Measurements from ENCODE around the gene PDCD1LG2.

PDCD1LG2 gene

GRCh38 chr9:5587024-5587423, 76.7 kb downstream of the PDCD1LG2 start:
- TF ChIP-seq JUND (IDR thresholded peaks at IDR 0.05; ENCODE audit: low read depth): no peak
- in situ Hi-C loops (cut with HindIII; ENCODE audit: low pct_unique_long_range_greater_than_20kb, low sequenced_read_pairs): no loop called here
- DNase-seq (ENCODE audit: low read depth in 1 of 2, low spot score in 1 of 2): no peak

GRCh38 chr9:5592231-5592630, 81.9 kb downstream of the PDCD1LG2 start:
- no peak for TF ChIP-seq JUND (IDR thresholded peaks at IDR 0.05; ENCODE audit: low read depth)
- no peak for DNase-seq (ENCODE audit: low read depth in 1 of 2, low spot score in 1 of 2)
- in situ Hi-C loops (cut with HindIII; ENCODE audit: low pct_unique_long_range_greater_than_20kb, low sequenced_read_pairs): no loop called here

- in situ Hi-C loops (cut with HindIII; ENCODE audit: low pct_unique_long_range_greater_than_20kb, low sequenced_read_pairs): no loop called here
- TF ChIP-seq JUND (IDR thresholded peaks at IDR 0.05; ENCODE audit: low read depth): no peak
- no peak for DNase-seq (ENCODE audit: low read depth in 1 of 2, low spot score in 1 of 2)
Observed at GRCh38 chr9:5592904-5593303, 82.6 kb downstream of the PDCD1LG2 start.

GRCh38 chr9:5593904-5594303, 83.6 kb downstream of the PDCD1LG2 start:
- no peak for TF ChIP-seq JUND (IDR thresholded peaks at IDR 0.05; ENCODE audit: low read depth)
- DNase-seq (ENCODE audit: low read depth in 1 of 2, low spot score in 1 of 2): no peak
- in situ Hi-C loops (cut with HindIII; ENCODE audit: low pct_unique_long_range_greater_than_20kb, low sequenced_read_pairs): no loop called here

GRCh38 chr9:5596173-5596572, 85.8 kb downstream of the PDCD1LG2 start:
- in situ Hi-C loops (cut with HindIII; ENCODE audit: low pct_unique_long_range_greater_than_20kb, low sequenced_read_pairs): no loop called here
- no peak for DNase-seq (ENCODE audit: low read depth in 1 of 2, low spot score in 1 of 2)
- TF ChIP-seq JUND (IDR thresholded peaks at IDR 0.05; ENCODE audit: low read depth): no peak

- in situ Hi-C loops (cut with HindIII; ENCODE audit: low pct_unique_long_range_greater_than_20kb, low sequenced_read_pairs): no loop called here
- DNase-seq (ENCODE audit: low read depth in 1 of 2, low spot score in 1 of 2): peak in 1 of 2 experiments; percentile 51
- no peak for TF ChIP-seq JUND (IDR thresholded peaks at IDR 0.05; ENCODE audit: low read depth)
Observed at GRCh38 chr9:5608298-5609225, 98.2 kb downstream of the PDCD1LG2 start.

- in situ Hi-C loops (cut with HindIII; ENCODE audit: low pct_unique_long_range_greater_than_20kb, low sequenced_read_pairs): no loop called here
- TF ChIP-seq JUND (IDR thresholded peaks at IDR 0.05; ENCODE audit: low read depth): no peak
- no peak for DNase-seq (ENCODE audit: low read depth in 1 of 2, low spot score in 1 of 2)
Observed at GRCh38 chr9:5609226-5609596, 98.9 kb downstream of the PDCD1LG2 start.

- in situ Hi-C loops (cut with HindIII; ENCODE audit: low pct_unique_long_range_greater_than_20kb, low sequenced_read_pairs): no loop called here
- no peak for TF ChIP-seq JUND (IDR thresholded peaks at IDR 0.05; ENCODE audit: low read depth)
Observed at GRCh38 chr9:5610491-5610890, 100.2 kb downstream of the PDCD1LG2 start.

GRCh38 chr9:5611321-5612184, 101.2 kb downstream of the PDCD1LG2 start:
- no peak for DNase-seq (ENCODE audit: low read depth in 1 of 2, low spot score in 1 of 2)
- no peak for TF ChIP-seq JUND (IDR thresholded peaks at IDR 0.05; ENCODE audit: low read depth)
- in situ Hi-C loops (cut with HindIII; ENCODE audit: low pct_unique_long_range_greater_than_20kb, low sequenced_read_pairs): no loop called here

More at GRCh38 chr9:5610491-5610890, 100.2 kb downstream of the PDCD1LG2 start:
- no peak for DNase-seq (ENCODE audit: low read depth in 1 of 2, low spot score in 1 of 2)

GRCh38 chr9:5612185-5612530, 101.8 kb downstream of the PDCD1LG2 start:
- DNase-seq (ENCODE audit: low read depth in 1 of 2, low spot score in 1 of 2): no peak
- in situ Hi-C loops (cut with HindIII; ENCODE audit: low pct_unique_long_range_greater_than_20kb, low sequenced_read_pairs): no loop called here
- TF ChIP-seq JUND (IDR thresholded peaks at IDR 0.05; ENCODE audit: low read depth): no peak

GRCh38 chr9:5614192-5614591, 103.9 kb downstream of the PDCD1LG2 start:
- no peak for TF ChIP-seq JUND (IDR thresholded peaks at IDR 0.05; ENCODE audit: low read depth)
- in situ Hi-C loops (cut with HindIII; ENCODE audit: low pct_unique_long_range_greater_than_20kb, low sequenced_read_pairs): no loop called here
- no peak for DNase-seq (ENCODE audit: low read depth in 1 of 2, low spot score in 1 of 2)

GRCh38 chr9:5614985-5615384, 104.7 kb downstream of the PDCD1LG2 start:
- DNase-seq (ENCODE audit: low read depth in 1 of 2, low spot score in 1 of 2): no peak
- in situ Hi-C loops (cut with HindIII; ENCODE audit: low pct_unique_long_range_greater_than_20kb, low sequenced_read_pairs): no loop called here
- TF ChIP-seq JUND (IDR thresholded peaks at IDR 0.05; ENCODE audit: low read depth): no peak

GRCh38 chr9:5617749-5618148, 107.4 kb downstream of the PDCD1LG2 start:
- TF ChIP-seq JUND (IDR thresholded peaks at IDR 0.05; ENCODE audit: low read depth): no peak
- in situ Hi-C loops (cut with HindIII; ENCODE audit: low pct_unique_long_range_greater_than_20kb, low sequenced_read_pairs): no loop called here
- no peak for DNase-seq (ENCODE audit: low read depth in 1 of 2, low spot score in 1 of 2)
